ENCODE results near the gene ASXL1. TPM values are rescaled to one million over a fixed set of nuclear protein-coding genes. Genes with fewer than 3 reads are reported as not detected.

ASXL1 gene
- total and polyA plus RNA-seq, 9 donors = 31.6 to 85.1 (median 67.9) TPM

- intact Hi-C loops (cut with DNase I) = no loop called here
Observed at GRCh38 chr20:32431457-32431856, 73.3 kb downstream of the ASXL1 start.

DNA sequence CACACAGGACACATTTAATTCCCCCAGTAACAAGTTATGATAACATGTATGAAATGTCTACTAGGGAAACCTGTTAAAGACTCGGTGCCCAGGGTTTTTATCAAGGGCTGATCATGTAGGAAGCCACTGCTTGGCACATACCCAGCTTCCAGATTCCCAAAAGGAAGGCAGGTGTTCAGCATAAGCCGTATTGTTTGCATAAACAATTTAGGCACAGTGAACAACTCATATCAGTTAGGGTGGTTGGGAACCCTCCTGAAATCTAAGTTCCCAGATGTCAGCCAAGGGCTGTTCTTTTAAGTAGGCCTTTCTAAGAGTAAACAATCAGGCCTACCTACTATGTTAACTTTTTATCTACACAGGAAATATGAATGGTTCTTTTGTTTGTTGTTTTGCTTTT, 74.1 kb downstream of the ASXL1 start:
- DNase-seq = no peak

More at GRCh38 chr20:32431457-32431856, 73.3 kb downstream of the ASXL1 start:
- Histone ChIP-seq H3K27me3 (no peaks in the 10 kb centered on the region), H3K9me3 (no peaks in the 10 kb centered on the region), H3K4me3 (no peak overlapping the region), H3K4me1 (ENCODE audit: insufficient read depth) (no peaks in the 10 kb centered on the region), H3K27ac (no peak overlapping the region), H3K36me3 (no peaks in the 10 kb centered on the region)
- DNase-seq = no peak
- 90 to 93% (median 92%) methylated on average over 12 of the region's 12 CpGs for WGBS, 3 donors
- TF ChIP-seq POLR2A (IDR thresholded peaks at IDR 0.05) (no peak), EP300 (IDR thresholded peaks at IDR 0.05) (no peak)
- TF ChIP-seq, protein P1, sequence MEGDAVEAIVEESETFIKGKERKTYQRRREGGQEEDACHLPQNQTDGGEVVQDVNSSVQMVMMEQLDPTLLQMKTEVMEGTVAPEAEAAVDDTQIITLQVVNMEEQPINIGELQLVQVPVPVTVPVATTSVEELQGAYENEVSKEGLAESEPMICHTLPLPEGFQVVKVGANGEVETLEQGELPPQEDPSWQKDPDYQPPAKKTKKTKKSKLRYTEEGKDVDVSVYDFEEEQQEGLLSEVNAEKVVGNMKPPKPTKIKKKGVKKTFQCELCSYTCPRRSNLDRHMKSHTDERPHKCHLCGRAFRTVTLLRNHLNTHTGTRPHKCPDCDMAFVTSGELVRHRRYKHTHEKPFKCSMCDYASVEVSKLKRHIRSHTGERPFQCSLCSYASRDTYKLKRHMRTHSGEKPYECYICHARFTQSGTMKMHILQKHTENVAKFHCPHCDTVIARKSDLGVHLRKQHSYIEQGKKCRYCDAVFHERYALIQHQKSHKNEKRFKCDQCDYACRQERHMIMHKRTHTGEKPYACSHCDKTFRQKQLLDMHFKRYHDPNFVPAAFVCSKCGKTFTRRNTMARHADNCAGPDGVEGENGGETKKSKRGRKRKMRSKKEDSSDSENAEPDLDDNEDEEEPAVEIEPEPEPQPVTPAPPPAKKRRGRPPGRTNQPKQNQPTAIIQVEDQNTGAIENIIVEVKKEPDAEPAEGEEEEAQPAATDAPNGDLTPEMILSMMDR (IDR thresholded peaks at IDR 0.05) = no peak

GRCh38 chr20:32433311-32434021, 75.3 kb downstream of the ASXL1 start:
- intact Hi-C loops (cut with DNase I) = no loop called here
- H3K36me3 ChIP-seq = no peaks in the 10 kb centered on the region
- no peak overlapping the region for H3K27ac ChIP-seq
- no peak overlapping the region for H3K4me3 ChIP-seq
- TF ChIP-seq EP300 (IDR thresholded peaks at IDR 0.05) (no peak), POLR2A (IDR thresholded peaks at IDR 0.05) (no peak)
- TF ChIP-seq, protein P1 (IDR thresholded peaks at IDR 0.05) = no peak
- 75 to 77% (median 77%) methylated on average over 20 of the region's 20 CpGs for WGBS, 3 donors
- no peaks in the 10 kb centered on the region for H3K4me1 ChIP-seq (ENCODE audit: insufficient read depth)
- no peaks in the 10 kb centered on the region for H3K9me3 ChIP-seq
- DNase-seq = no peak
- no peaks in the 10 kb centered on the region for H3K27me3 ChIP-seq

More for the DNA sequence above, 74.1 kb downstream of the ASXL1 start:
- Histone ChIP-seq H3K4me3 (no peak overlapping the region), H3K4me1 (ENCODE audit: insufficient read depth) (no peaks in the 10 kb centered on the region), H3K27ac (no peak overlapping the region), H3K9me3 (no peaks in the 10 kb centered on the region), H3K36me3 (no peaks in the 10 kb centered on the region), H3K27me3 (no peaks in the 10 kb centered on the region)
- 20 to 38% (median 24%) methylated on average over 2 of the region's 2 CpGs for WGBS, 3 donors
- intact Hi-C loops (cut with DNase I) = no loop called here
- TF ChIP-seq POLR2A (IDR thresholded peaks at IDR 0.05) (no peak), EP300 (IDR thresholded peaks at IDR 0.05) (no peak)
- TF ChIP-seq, protein P1 (IDR thresholded peaks at IDR 0.05) = no peak

- no peaks in the 10 kb centered on the region for H3K9me3 ChIP-seq
- H3K36me3 ChIP-seq = no peaks in the 10 kb centered on the region
- intact Hi-C loops (cut with DNase I) = no loop called here
- no peaks in the 10 kb centered on the region for H3K27me3 ChIP-seq
- DNase-seq = no peak
- no peaks in the 10 kb centered on the region for H3K4me1 ChIP-seq (ENCODE audit: insufficient read depth)
- TF ChIP-seq, protein P1 (IDR thresholded peaks at IDR 0.05) = no peak
- TF ChIP-seq POLR2A (IDR thresholded peaks at IDR 0.05) (no peak), EP300 (IDR thresholded peaks at IDR 0.05) (no peak)
- no peak overlapping the region for H3K27ac ChIP-seq
- WGBS, 3 donors = 78 to 82% (median 78%) methylated on average over 17 to 19 of the region's 19 CpGs
- no peak overlapping the region for H3K4me3 ChIP-seq
Observed at GRCh38 chr20:32434434-32434833, 76.3 kb downstream of the ASXL1 start.

Data from ovary (tissue), 9 donors.